ENCODE results near the gene EIPR1.

- no peak for TF ChIP-seq EZH2 (IDR thresholded peaks at IDR 0.05; ENCODE audit: borderline replicate concordance, insufficient read depth, low read length, poor library complexity, severe bottlenecking)
- TF ChIP-seq, protein P1, sequence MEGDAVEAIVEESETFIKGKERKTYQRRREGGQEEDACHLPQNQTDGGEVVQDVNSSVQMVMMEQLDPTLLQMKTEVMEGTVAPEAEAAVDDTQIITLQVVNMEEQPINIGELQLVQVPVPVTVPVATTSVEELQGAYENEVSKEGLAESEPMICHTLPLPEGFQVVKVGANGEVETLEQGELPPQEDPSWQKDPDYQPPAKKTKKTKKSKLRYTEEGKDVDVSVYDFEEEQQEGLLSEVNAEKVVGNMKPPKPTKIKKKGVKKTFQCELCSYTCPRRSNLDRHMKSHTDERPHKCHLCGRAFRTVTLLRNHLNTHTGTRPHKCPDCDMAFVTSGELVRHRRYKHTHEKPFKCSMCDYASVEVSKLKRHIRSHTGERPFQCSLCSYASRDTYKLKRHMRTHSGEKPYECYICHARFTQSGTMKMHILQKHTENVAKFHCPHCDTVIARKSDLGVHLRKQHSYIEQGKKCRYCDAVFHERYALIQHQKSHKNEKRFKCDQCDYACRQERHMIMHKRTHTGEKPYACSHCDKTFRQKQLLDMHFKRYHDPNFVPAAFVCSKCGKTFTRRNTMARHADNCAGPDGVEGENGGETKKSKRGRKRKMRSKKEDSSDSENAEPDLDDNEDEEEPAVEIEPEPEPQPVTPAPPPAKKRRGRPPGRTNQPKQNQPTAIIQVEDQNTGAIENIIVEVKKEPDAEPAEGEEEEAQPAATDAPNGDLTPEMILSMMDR (IDR thresholded peaks at IDR 0.05; ENCODE audit: poor library complexity, severe bottlenecking): no peak
- no peak for TF ChIP-seq POLR2AphosphoS5 (IDR thresholded peaks at IDR 0.05)
- no peak for TF ChIP-seq RAD21 (conservative IDR thresholded peaks at IDR 0.05)
- no peak for TF ChIP-seq MXI1 (conservative IDR thresholded peaks at IDR 0.05; ENCODE audit: poor library complexity, severe bottlenecking)
- TF ChIP-seq TAF1 (IDR thresholded peaks at IDR 0.05; ENCODE audit: low read depth): no peak
Observed at GRCh38 chr2:3405307-3405706, 27.7 kb upstream of the EIPR1 start.

Data from neural cell (in vitro differentiated cells).